ENCODE data around the gene ACSL1.
"Not testable (repeated sequence)": the region's sequence is repeated elsewhere in the genome, so short reads cannot be mapped to it uniquely, and the experiment has no call there.

The ACSL1 gene

DNA sequence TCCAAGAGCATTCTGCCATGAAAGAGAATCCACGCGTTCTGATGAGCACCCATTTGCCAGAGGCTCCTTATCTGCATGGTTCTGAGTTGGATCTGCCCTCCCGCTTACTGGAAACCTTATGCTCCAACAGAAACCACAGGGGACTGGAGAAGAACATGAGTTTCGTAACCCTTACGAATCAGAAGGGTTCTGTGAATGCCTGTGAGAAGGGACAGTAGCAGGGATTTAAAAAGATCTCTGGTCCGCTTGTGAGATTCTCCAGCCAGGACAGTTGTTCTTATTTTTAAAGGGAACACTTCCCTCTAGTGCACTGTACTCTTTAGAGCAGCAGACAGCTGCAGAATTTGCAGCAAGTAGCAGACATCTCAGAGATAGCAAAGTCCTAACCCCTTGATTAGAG lies 69.4 kb downstream of the ACSL1 start:
- no peak for DNase-seq (ENCODE audit: low read depth, low spot score)

DNA sequence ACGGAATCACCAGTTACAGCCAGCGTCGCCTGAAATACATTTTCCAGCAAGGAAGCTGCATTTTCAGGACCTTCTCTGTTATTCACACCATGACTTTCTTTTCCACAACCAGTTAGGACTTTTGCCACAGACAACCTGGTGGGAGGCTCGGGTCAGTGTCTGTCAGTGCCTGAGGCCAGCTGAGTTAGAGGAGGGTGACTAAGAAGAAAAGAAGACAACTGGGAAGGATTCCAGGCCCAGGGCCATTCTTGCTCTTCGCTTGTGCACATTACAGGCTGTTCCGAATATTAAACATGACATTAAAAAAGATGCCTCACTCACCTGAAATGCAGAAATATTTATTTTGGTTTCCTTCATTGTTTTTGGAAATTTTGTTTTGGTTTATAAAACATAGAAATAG lies 70.5 kb downstream of the ACSL1 start:
- no peak for DNase-seq (ENCODE audit: low read depth, low spot score)

DNA sequence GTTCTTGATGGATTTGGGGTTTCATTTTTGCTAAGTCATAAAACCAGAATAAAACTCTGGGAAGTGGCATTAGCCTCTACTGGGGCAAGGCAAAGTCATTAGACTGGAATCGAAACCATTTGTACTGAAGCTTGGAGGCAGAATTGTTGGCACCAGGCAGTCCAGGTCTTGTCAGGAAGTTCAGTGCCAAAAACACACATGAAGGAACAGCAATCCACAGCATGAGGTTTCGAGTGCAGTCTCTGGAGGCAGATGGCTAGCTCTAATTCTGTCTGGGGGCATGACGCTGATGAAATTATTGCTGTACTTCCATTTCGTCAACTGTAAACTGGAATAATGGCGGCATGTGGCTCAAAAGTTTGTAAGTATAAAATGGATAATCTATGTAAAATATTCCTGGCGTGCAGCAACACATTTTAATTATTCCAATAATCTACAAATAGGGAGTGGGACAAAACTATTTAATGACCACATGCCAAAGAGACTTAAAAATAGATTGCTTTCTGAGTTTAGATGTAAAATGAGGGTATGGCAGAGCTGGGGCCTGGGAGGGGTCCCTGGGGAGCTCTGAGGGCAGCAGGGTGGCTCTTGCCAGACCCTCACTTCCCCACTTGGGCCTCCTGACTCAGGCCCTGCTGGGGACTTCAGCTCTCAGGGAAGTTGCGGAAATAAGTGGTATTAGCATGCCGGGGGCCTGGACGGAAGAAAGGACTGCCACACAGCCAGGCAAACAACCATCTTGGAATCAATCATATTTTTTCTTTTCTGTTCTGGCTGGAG lies 73.1 kb downstream of the ACSL1 start:
- DNase-seq (ENCODE audit: low read depth, low spot score): no peak

- no peak for DNase-seq (ENCODE audit: low read depth, low spot score)
Observed at GRCh38 chr4:184751585-184751956, 74.2 kb downstream of the ACSL1 start.

GRCh38 chr4:184750926-184751584 lies 74.7 kb downstream of the ACSL1 start:
- no peak for DNase-seq (ENCODE audit: low read depth, low spot score)

DNA sequence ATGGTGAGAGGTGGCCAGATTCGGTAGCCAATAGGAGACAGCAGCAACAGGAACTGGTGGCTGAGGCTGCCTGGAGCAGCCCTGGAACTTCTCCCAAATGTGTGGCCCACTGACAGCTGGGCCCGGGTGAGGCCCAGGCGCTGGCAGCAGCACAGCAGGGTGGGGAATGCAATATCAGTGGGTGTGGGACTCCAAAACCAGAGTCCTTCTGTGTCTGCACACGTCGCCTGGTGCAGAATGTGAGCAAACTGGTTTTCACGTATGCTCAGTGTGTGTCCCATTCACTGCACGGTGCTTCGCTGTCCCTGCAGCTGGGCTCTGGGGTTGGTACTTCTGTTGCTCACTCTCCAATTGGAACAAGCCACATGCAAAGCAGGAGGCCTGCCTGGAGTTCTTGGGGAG lies 77.5 kb downstream of the ACSL1 start:
- DNase-seq (ENCODE audit: low read depth, low spot score): no peak

DNA sequence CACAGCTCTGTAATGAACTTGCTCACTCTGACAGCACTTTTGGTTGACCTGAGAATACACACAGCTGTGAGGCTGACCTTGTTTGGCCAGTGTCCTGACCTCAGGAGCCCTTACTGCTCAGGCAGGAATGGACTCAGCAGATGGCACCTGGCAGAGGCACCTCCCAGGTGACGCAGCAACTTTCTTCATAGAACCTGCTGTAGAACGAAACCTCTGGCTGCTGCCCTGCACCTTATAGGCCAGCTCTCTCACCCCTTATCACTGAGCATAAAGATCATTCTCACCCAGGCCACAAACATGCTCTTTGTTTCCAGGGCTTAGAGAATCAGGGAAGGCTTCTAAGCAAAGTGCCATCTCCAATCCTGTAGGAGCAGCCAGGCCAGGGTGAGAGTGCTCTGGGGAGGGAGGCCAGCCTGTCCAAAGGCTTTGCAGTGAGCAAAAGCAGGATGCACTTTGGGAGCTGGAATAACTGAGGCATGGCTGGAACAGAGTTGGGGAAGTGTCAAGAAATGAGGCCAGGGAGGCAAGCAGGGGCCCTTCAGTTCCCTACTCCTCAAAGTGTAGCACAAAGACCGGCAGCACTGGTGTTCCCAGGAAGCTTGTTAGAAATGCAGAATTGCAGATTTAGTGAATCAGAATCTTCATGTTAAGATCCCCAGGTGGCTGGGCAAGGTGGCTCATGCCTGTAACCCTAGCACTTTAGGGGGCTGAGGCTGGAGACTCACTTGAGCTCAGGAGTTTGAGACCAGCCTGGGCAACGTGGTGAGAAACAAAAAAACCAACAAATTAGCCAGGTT lies 78.5 kb downstream of the ACSL1 start:
- no peak for DNase-seq (ENCODE audit: low read depth, low spot score)

GRCh38 chr4:184745831-184746795 lies 79.7 kb downstream of the ACSL1 start:
- peak; percentile 26 for DNase-seq (ENCODE audit: low read depth, low spot score)

DNA sequence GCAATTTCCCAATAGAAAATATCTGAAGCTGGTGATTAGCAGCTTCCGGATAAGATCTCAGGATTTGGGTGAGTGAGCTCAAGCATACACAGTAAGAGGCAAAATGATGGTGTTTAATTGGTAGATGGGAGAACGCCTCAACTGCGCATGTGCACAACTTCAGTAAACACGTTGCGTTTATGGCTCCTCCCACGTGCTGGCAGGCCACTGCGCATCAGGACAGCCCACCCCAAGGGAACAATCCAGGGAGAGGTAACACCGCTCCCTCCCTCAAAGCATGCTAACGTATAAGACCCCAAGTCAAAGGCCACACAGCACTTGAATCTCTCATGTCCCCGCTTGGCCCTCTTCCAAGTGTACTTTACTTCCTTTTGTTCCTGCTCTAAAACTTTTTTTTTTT lies 81.5 kb downstream of the ACSL1 start:
- no peak for DNase-seq (ENCODE audit: low read depth, low spot score)

DNA sequence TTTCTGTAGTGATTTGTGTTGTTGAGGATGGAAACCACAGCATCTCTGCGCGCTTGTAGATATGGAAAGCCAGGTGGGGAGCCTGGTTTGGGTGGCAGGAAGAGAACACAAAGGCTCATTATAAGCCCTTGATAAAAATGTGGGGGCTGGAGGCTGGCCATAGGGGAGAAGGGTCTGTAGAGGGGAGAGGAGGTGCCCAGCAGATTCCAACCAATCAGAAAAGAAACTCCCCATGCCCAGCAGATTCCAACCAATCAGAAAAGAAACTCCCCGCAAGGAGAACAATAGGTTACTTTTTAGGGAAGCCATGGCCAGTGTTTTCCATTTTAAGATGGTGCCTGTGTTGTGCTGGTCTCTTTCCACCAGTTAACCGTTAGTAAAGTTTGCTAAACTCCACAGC lies 82.1 kb downstream of the ACSL1 start:
- DNase-seq (ENCODE audit: low read depth, low spot score): no peak

- DNase-seq (ENCODE audit: low read depth, low spot score): not testable (repeated sequence)
Observed at GRCh38 chr4:184741651-184742050, 84.1 kb downstream of the ACSL1 start.

DNA sequence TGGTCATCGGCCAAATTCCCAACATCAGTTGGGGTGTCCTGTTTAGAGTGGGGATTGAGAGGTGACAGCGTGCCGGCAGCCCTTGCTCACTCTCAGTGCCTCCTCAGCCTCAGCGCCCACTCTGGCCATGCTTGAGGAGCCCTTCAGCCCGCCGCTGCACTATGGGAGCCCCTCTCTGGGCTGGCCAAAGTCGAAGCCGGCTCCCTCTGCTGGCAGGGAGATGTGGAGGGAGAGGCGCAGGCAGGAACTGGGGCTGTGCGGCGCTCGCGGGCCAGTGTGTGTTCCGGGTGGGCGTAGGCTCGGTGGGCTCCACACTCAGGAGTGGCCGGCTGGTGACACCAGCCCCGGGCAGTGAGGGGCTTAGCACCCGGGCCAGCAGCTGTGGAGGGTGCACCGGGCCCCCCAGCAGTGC lies 84.8 kb downstream of the ACSL1 start:
- no peak for DNase-seq (ENCODE audit: low read depth, low spot score)

DNA sequence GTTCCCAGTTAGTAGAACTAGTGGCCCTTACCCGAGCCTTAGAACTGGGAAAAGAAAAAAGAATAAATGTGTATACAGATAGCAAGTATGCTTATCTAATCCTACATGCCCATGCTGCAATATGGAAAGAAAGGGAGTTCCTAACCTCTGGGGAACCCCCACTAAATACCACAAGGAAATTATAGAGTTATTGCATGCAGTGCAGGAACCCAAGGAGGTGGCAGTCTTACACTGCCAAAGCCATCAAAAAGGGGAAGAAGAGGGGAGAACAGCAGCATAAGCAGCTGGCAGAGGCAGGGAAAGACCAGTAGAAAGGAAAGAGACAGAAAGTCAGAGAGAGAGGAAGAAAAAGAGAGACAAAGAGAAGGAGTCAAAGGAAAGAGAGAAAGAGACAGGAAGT lies 86.2 kb downstream of the ACSL1 start:
- DNase-seq (ENCODE audit: low read depth, low spot score): not testable (repeated sequence)

- no peak for DNase-seq (ENCODE audit: low read depth, low spot score)
Observed at GRCh38 chr4:184734758-184735157, 91.0 kb downstream of the ACSL1 start.

DNA sequence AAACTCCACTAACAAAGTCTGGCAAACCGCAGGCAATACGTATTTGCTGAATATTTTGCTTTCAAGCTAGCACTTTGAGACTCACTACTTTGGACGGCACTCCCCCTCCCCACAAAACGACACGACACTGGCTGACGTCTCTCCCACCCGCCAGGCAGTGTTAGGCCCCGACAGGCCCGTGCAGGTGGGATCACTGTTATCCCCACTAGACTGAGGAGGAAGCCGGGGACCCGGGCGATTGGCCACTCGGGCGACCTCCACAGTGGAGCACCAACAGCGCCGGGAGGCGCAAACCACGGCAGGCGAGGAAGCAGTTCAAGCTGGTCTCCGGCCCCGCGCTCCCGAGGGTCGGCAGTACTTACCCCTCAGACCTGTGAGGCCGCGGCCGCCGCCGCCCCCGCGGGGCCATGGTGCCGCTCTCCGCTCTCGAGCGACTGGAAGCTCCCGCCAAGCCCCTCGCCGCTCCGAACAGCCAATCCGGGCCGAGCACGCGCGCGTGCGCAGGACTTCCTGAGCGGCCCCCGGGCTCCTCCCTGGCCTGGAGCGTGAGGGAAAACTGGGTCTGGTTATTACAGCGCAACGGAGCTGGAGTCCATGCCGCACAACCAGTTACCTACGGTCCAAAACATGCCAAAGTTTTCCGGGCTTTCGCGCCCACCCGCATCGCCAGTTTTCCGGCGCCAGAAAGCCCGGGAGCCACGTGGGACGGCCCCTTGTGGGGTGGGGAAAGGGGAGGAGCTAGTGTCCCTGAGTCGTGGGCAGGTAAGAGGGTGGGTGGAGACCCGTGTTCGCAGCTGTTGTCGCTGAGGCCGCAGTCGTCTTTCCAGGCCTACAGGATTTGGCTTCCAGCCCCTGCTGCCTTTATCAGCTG lies 91.9 kb downstream of the ACSL1 start, which contains the start of gene CENPU:
TSS of gene CENPU (minus strand) at position 443 of the 871 bp plus-strand sequence. CDS start at position 409, 34 bp downstream.
- peak; percentile 94 for DNase-seq (ENCODE audit: low read depth, low spot score)

- DNase-seq (ENCODE audit: low read depth, low spot score): no peak
Observed at GRCh38 chr4:184732126-184732525, 93.6 kb downstream of the ACSL1 start.

DNA sequence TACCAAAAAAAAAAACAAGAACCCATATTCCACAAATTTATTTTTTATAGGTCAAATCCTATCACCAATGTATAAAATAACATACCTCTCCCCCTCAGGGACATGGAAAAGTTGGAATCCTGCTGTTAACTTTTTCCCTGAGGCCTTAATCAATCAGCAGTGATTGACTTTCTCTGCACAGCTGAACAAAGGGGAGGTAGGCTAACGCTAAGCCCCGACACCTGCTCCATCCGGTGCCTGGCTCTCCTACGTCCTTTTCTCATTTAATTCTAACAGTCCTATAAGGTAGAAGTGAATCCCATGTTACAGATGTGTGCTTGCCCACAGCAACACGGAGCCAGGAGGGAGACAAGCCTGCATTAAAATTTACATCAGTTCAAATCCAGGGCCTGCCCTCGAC lies 94.7 kb downstream of the ACSL1 start:
- no peak for DNase-seq (ENCODE audit: low read depth, low spot score)

DNA sequence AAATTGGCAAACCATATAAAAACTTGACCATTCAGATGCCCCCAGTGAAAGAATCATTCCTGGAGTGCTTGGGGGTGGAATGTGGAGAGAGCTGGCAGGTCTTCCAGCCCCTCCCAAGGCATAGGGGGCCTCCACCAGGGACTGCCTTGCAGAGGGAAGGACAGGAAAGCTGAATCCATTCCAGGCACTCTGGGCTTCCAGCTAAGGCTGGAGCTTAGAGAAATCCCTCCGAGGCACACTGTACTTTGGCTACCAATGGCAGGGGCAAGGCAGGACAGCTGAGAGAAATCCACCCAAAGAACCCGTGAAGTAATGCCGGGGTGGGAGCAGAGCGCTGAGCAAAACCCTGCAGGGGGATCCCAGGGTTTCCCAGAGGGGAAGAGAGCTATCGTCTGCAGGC lies 95.8 kb downstream of the ACSL1 start:
- DNase-seq (ENCODE audit: low read depth, low spot score): no peak

DNA sequence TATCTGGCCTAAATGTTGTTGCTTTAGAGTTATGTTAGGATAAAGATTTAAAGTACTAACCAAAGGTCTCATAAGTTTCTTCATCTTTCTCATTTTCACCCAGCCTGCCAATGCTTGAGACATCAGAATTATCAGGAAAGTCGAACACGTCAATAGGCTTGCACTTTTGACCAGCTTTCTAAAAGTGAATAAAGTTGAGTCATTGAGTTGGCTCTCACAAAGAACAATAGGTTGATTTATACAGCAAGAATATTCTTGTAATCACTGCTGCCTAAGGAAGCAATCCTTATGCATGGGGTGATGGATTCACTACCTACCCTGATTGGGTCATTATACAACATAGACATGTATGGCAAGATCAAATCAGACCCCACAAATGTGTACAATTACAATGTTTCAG lies 96.9 kb downstream of the ACSL1 start:
- DNase-seq (ENCODE audit: low read depth, low spot score): no peak

DNA sequence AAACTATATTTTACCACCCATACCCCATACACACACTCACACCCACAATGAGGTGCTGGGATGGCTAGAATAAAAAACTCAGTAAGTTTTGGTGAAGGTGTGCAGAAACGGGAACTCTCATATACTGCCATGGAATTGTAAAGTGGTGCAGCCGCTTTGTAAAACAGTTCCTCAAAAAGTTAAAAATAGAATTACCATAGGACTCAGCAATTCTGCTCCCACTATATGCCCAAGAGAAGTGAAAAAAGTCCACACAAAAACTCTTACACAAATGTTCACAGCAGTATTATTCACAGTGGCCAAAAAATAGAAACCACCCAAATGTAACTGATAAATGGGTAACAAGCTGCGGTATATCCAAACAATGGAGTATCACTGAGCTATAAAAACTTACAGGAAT lies 98.3 kb downstream of the ACSL1 start:
- no peak for DNase-seq (ENCODE audit: low read depth, low spot score)

All from brain pericyte (primary cell).